ENCODE results near the gene DIPK1A.
A peak's percentile ranks its signal among the peaks of the same experiment; 100 is the strongest.

Gene DIPK1A

GRCh38 chr1:92964316-92964715 lies 3.1 kb upstream of the DIPK1A start:
- no peaks in the 10 kb centered on the region for H3K36me3 ChIP-seq (ENCODE audit: control insufficient read depth, insufficient read depth, low read length, severe bottlenecking)
- H3K27me3 ChIP-seq (replicated peaks; ENCODE audit: control insufficient read depth, insufficient read depth, low read length), result no peaks in the 10 kb centered on the region
- peaks cover 10% of the 10 kb centered on the region for H3K4me1 ChIP-seq (ENCODE audit: control insufficient read depth, insufficient read depth, low read length)
- DNase-seq (ENCODE audit: low read depth), result no peak
- no peaks in the 10 kb centered on the region for H3K9me3 ChIP-seq (ENCODE audit: control insufficient read depth, low read length)
- H3K9ac ChIP-seq (ENCODE audit: low read length), result no peak overlapping the region
- no peak overlapping the region for H3K4me3 ChIP-seq (ENCODE audit: low read length)

- Histone ChIP-seq H3K36me3 (ENCODE audit: control insufficient read depth, insufficient read depth, low read length, severe bottlenecking) (no peaks in the 10 kb centered on the region), H3K9ac (ENCODE audit: low read length) (peak overlapping the region; percentile 95), H3K27me3 (replicated peaks; ENCODE audit: control insufficient read depth, insufficient read depth, low read length) (no peaks in the 10 kb centered on the region), H3K4me1 (ENCODE audit: control insufficient read depth, insufficient read depth, low read length) (peaks cover 10% of the 10 kb centered on the region), H3K9me3 (ENCODE audit: control insufficient read depth, low read length) (no peaks in the 10 kb centered on the region), H3K4me3 (ENCODE audit: low read length) (peak overlapping the region; percentile 89)
- DNase-seq (ENCODE audit: low read depth), result peak; percentile 78
These were observed 862 bp upstream of the DIPK1A start for GRCh38 chr1:92961896-92962752.

DNA sequence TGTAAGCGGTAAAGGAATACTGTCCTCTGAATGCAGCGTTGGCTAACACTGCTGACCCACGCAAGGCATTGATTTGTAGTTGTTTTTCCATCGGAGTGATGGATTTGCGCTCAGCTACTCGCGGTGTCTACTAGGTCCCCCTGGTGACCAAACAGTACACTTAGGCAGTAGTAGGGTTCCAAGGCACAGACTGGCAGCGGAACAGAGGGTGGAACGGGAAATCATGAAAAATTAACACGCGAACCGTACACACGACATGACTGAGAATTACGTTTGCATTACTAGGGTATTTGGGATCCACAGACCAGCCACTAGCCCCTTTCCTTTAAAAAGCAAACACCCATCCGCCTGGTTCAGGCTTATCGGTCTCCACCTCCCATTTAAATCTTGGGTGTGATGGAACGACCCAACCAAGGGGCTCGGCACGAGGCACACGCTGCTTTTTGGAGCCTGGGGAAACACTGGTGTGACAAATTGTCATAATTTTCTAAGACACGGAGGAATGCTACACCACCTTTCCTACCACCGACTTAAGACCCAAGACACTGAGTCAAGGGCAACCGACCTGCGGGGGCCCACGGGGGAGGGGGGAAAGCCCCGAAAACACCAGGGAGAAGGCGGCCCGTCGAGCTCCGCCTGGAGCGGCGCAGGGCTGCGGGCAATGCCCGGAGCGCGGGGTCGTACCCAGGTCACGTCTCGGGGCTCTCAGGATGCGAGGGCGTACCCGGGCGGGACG lies 699 bp downstream of the DIPK1A start:
- Histone ChIP-seq H3K9ac (ENCODE audit: low read length) (peak overlapping the region; percentile 84), H3K4me1 (ENCODE audit: control insufficient read depth, insufficient read depth, low read length) (peaks cover 10% of the 10 kb centered on the region), H3K36me3 (ENCODE audit: control insufficient read depth, insufficient read depth, low read length, severe bottlenecking) (no peaks in the 10 kb centered on the region), H3K27me3 (replicated peaks; ENCODE audit: control insufficient read depth, insufficient read depth, low read length) (no peaks in the 10 kb centered on the region), H3K9me3 (ENCODE audit: control insufficient read depth, low read length) (no peaks in the 10 kb centered on the region), H3K4me3 (ENCODE audit: low read length) (peak overlapping the region; percentile 84)
- DNase-seq (ENCODE audit: low read depth), result peak; percentile 93

DNA sequence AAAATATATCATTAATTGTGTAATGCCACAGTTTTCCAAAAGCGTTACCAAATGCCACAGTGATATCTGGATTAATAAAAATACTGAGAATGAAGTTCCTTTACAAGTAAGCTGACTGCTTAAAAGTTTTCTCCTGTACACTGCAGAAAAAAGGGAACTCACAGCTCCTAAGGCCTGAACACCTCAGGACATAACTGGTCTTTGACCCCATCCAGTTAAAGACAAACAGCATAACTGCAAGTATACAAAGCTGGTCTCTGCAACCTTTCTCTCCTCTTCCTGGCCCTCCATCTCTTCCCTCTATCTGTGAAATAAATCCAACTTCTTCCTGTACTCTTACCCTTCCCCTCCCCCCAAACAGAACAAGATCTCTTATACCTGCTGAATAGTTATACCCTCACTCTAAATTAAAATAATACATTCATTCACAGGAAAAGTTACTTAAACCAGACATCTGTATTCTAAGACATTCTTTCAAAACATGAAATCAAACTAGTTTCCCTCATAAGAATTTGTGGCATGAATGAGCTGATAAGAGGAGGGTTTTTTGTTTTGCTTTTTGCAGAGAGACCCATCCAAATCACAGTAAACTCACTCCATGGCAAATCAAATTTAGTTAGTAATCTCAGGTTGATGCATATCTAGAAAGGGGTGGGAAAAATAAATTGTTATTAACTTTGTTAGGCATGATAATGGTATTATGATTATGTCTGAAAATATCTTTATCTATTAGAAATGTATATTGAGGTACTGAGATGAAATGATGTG lies 2.9 kb downstream of the DIPK1A start:
- peak; percentile 24 for DNase-seq (ENCODE audit: low read depth)
- Histone ChIP-seq H3K9me3 (ENCODE audit: control insufficient read depth, low read length) (no peaks in the 10 kb centered on the region), H3K36me3 (ENCODE audit: control insufficient read depth, insufficient read depth, low read length, severe bottlenecking) (no peaks in the 10 kb centered on the region), H3K9ac (ENCODE audit: low read length) (no peak overlapping the region), H3K27me3 (replicated peaks; ENCODE audit: control insufficient read depth, insufficient read depth, low read length) (no peaks in the 10 kb centered on the region), H3K4me1 (ENCODE audit: control insufficient read depth, insufficient read depth, low read length) (peaks cover 10% of the 10 kb centered on the region), H3K4me3 (ENCODE audit: low read length) (no peak overlapping the region)

GRCh38 chr1:92957030-92957734 lies 4.1 kb downstream of the DIPK1A start:
- Histone ChIP-seq H3K9me3 (ENCODE audit: control insufficient read depth, low read length) (no peaks in the 10 kb centered on the region), H3K9ac (ENCODE audit: low read length) (no peak overlapping the region), H3K27me3 (replicated peaks; ENCODE audit: control insufficient read depth, insufficient read depth, low read length) (no peaks in the 10 kb centered on the region), H3K4me1 (ENCODE audit: control insufficient read depth, insufficient read depth, low read length) (peaks cover 6% of the 10 kb centered on the region), H3K4me3 (ENCODE audit: low read length) (no peak overlapping the region), H3K36me3 (ENCODE audit: control insufficient read depth, insufficient read depth, low read length, severe bottlenecking) (no peaks in the 10 kb centered on the region)
- no peak for DNase-seq (ENCODE audit: low read depth)

GRCh38 chr1:92956254-92957029 lies 4.8 kb downstream of the DIPK1A start:
- Histone ChIP-seq H3K4me1 (ENCODE audit: control insufficient read depth, insufficient read depth, low read length) (peaks cover 9% of the 10 kb centered on the region), H3K4me3 (ENCODE audit: low read length) (no peak overlapping the region), H3K36me3 (ENCODE audit: control insufficient read depth, insufficient read depth, low read length, severe bottlenecking) (no peaks in the 10 kb centered on the region), H3K27me3 (replicated peaks; ENCODE audit: control insufficient read depth, insufficient read depth, low read length) (no peaks in the 10 kb centered on the region), H3K9me3 (ENCODE audit: control insufficient read depth, low read length) (no peaks in the 10 kb centered on the region), H3K9ac (ENCODE audit: low read length) (no peak overlapping the region)
- DNase-seq (ENCODE audit: low read depth), result no peak

- no peak overlapping the region for H3K4me3 ChIP-seq (ENCODE audit: low read length)
- H3K4me1 ChIP-seq (ENCODE audit: control insufficient read depth, insufficient read depth, low read length), result peaks cover 18% of the 10 kb centered on the region
- no peak for DNase-seq (ENCODE audit: low read depth)
- H3K27me3 ChIP-seq (replicated peaks; ENCODE audit: control insufficient read depth, insufficient read depth, low read length), result no peaks in the 10 kb centered on the region
- no peaks in the 10 kb centered on the region for H3K36me3 ChIP-seq (ENCODE audit: control insufficient read depth, insufficient read depth, low read length, severe bottlenecking)
- H3K9ac ChIP-seq (ENCODE audit: low read length), result no peak overlapping the region
- H3K9me3 ChIP-seq (ENCODE audit: control insufficient read depth, low read length), result no peaks in the 10 kb centered on the region
These were observed 7.8 kb downstream of the DIPK1A start for GRCh38 chr1:92953491-92953890.

GRCh38 chr1:92952714-92953113 lies 8.5 kb downstream of the DIPK1A start:
- no peak for DNase-seq (ENCODE audit: low read depth)
- H3K9me3 ChIP-seq (ENCODE audit: control insufficient read depth, low read length), result no peaks in the 10 kb centered on the region
- no peak overlapping the region for H3K9ac ChIP-seq (ENCODE audit: low read length)
- no peak overlapping the region for H3K4me3 ChIP-seq (ENCODE audit: low read length)
- no peaks in the 10 kb centered on the region for H3K36me3 ChIP-seq (ENCODE audit: control insufficient read depth, insufficient read depth, low read length, severe bottlenecking)
- peaks cover 18% of the 10 kb centered on the region for H3K4me1 ChIP-seq (ENCODE audit: control insufficient read depth, insufficient read depth, low read length)
- H3K27me3 ChIP-seq (replicated peaks; ENCODE audit: control insufficient read depth, insufficient read depth, low read length), result no peaks in the 10 kb centered on the region

DNA sequence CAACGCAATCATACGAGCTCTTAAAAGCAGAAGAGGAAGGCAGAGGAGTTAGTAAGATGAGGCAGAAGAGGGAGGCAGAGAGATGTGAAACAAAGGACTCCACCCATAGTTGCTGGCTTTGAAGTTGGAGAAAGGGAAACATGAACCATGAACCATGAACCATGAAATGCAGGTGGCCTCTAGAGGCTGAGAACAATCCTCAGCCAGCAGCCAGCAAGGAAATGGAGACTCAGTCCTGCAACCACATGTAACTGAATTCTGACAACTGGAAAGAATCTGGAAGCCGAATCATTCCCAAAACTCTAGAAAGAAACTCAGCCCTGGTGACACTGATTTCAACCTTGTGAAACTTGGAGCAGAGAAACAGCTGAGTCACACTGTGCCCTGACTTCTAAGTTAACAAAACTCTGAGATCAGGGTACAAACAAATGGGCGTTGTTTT lies 10.1 kb downstream of the DIPK1A start:
- Histone ChIP-seq H3K9me3 (ENCODE audit: control insufficient read depth, low read length) (no peaks in the 10 kb centered on the region), H3K4me1 (ENCODE audit: control insufficient read depth, insufficient read depth, low read length) (peaks cover 18% of the 10 kb centered on the region), H3K4me3 (ENCODE audit: low read length) (peak overlapping the region; percentile 61), H3K9ac (ENCODE audit: low read length) (peak overlapping the region; percentile 34), H3K36me3 (ENCODE audit: control insufficient read depth, insufficient read depth, low read length, severe bottlenecking) (no peaks in the 10 kb centered on the region), H3K27me3 (replicated peaks; ENCODE audit: control insufficient read depth, insufficient read depth, low read length) (no peaks in the 10 kb centered on the region)
- DNase-seq (ENCODE audit: low read depth), result peak; percentile 90
